GM15510 (cell line): ENCODE data around the gene FZD10.

ENCODE experiments used
- POLR2A ChIP-seq: IDR thresholded peaks from 3 replicates; pipeline ENCODE4 v1.6.1; 2011; ENCODE audit warnings: borderline replicate concordance; ENCODE audit not compliant: insufficient read length; ENCODE audit errors: extremely low read depth

FZD10 gene

GRCh38 chr12:130162267-130162666 lies at the start of gene FZD10:
Gene FZD10, plus strand, starts transcription at chr12:130162464. Its CDS starts 479 bp downstream, at chr12:130162943.
- no peak for TF ChIP-seq POLR2A

GRCh38 chr12:130114952-130115351 lies 47.3 kb upstream of the FZD10 start:
- no peak for TF ChIP-seq POLR2A

- TF ChIP-seq POLR2A = no peak
These were observed 46.6 kb upstream of the FZD10 start for GRCh38 chr12:130115646-130116045.

- no peak for TF ChIP-seq POLR2A
These were observed 45.5 kb upstream of the FZD10 start for GRCh38 chr12:130116791-130117190.

GRCh38 chr12:130117233-130117632 lies 45.0 kb upstream of the FZD10 start:
- TF ChIP-seq POLR2A = no peak

GRCh38 chr12:130117701-130118100 lies 44.6 kb upstream of the FZD10 start:
- TF ChIP-seq POLR2A = no peak

GRCh38 chr12:130118181-130118580 lies 44.1 kb upstream of the FZD10 start:
- TF ChIP-seq POLR2A = no peak

GRCh38 chr12:130119241-130119861 lies 42.9 kb upstream of the FZD10 start:
- no peak for TF ChIP-seq POLR2A

GRCh38 chr12:130120012-130120805 lies 42.1 kb upstream of the FZD10 start:
- no peak for TF ChIP-seq POLR2A

GRCh38 chr12:130121226-130122000 lies 40.9 kb upstream of the FZD10 start:
- TF ChIP-seq POLR2A = no peak

- no peak for TF ChIP-seq POLR2A
These were observed 39.9 kb upstream of the FZD10 start for GRCh38 chr12:130122356-130122755.

GRCh38 chr12:130124106-130124505 lies 38.2 kb upstream of the FZD10 start:
- TF ChIP-seq POLR2A = no peak

GRCh38 chr12:130124605-130125244 lies 37.5 kb upstream of the FZD10 start:
- TF ChIP-seq POLR2A = no peak

- no peak for TF ChIP-seq POLR2A
These were observed 36.2 kb upstream of the FZD10 start for GRCh38 chr12:130126023-130126432.

- no peak for TF ChIP-seq POLR2A
These were observed 34.7 kb upstream of the FZD10 start for GRCh38 chr12:130127532-130127911.
